ENCODE results near the gene TSR2. TPM values are rescaled to one million over a fixed set of nuclear protein-coding genes. Genes with fewer than 3 reads are reported as not detected.

The TSR2 gene
- total and polyA plus RNA-seq, 2 of the 8 experiments (the other 6 are each of a cell fraction or from before 2014, with no cell fraction given), result 15.1 to 44.2 TPM

DNA sequence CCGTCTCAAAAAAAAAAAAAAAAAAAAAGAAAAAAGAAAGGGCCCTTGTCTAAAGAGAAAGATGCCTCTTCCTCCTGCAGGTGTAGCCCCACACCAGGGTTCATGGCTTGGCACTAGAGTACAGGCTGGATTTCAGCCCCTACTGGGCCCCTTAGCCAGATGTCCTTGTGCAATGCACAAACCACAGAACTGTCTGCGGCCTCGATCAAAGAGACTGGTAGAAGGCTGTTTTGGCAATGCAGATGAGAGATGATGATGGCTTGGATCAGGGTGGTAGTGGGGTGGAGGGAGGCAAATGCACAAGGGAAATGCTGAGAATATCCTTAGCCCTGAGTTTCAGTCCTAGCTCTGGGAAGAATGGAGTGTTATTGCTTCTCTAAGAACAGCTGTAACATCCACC lies 26.5 kb upstream of the TSR2 start (continued):
- TF ChIP-seq, protein P1, sequence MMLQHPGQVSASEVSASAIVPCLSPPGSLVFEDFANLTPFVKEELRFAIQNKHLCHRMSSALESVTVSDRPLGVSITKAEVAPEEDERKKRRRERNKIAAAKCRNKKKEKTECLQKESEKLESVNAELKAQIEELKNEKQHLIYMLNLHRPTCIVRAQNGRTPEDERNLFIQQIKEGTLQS (IDR thresholded peaks at IDR 0.05; ENCODE audit: insufficient read depth, low read depth, low read length), result no peak
- TF ChIP-seq RFX5 (IDR thresholded peaks at IDR 0.05; ENCODE audit: borderline replicate concordance, low read depth, low read length), result no peak
- TF ChIP-seq RBBP5 (IDR thresholded peaks at IDR 0.05; ENCODE audit: borderline replicate concordance, low read depth, low read length), result no peak
- TF ChIP-seq POLR2A (IDR thresholded peaks at IDR 0.05; ENCODE audit: control extremely low read depth in 1 of 2, low read depth in 2 of 2, low read length in 2 of 2), result no peak
- no peak for TF ChIP-seq TAF1 (IDR thresholded peaks at IDR 0.05; ENCODE audit: low read depth, low read length)
